Stimulated activated CD4-positive, alpha-beta T cell treated with anti-CD3 and anti-CD28 coated beads, Interleukin-12 subunit alpha, Interleukin-12 subunit beta, amount 100 ng/mL, for 48 hours (primary cell): ENCODE measurements around the gene LMOD3.

Experiments used
- DNase-seq, 3 donors: peaks; one replicate each; pipeline ENCODE4 v3.0.0-alpha.2; 2020; ENCODE audit warnings: low read depth in 2 of 3, low spot score in 1 of 3

The LMOD3 gene

DNA sequence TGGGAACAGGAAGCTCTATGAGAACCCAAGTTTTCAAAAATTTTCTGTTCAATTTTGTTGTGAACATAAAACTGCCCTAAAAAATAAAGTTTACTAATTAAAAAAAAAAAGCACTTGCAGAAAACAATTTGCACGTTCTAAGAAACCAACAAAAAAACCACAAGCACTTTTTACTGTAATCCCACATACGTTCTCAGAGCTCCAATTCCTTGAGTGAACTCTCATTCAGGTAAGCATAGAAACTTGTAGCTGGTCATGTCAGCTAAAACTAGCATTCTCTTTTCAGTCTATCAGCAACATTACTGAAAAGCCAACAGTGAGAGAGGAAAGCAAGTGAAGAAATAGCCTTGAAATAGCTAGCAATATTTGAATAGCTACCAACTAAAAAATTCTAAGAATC, 58.8 kb downstream of the LMOD3 start:
- no peak for DNase-seq

DNA sequence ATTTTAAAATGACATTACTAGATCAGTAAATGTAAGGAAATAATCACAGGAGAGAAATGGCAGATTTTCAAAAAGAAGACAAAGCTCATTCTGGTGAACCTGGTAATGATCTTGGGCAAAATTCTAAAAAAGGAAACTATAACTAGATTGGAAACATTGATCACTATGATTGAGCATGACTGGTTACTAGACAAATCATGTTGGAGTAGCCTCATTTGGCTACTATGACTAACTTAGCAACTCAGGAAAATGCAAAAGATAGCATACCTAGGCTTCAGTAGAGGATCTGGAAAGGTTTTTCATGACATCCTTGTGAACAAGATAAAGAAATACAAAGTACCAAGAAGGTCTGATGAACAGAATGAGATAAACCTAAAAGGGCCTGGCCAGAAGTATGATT, 62.7 kb downstream of the LMOD3 start:
- no peak for DNase-seq

DNA sequence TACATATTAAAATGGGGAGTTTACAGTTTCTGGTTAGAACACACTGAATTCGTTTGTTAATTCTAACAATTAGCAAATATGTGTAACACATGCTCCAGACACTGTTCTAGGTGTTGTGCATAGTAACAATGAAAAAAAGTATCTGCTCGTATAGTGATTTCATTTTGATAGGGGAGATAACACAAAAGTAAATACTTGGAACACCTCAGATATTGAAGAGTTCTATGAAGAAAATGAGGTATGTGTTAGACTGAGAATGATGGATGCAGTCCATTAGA, 63.5 kb downstream of the LMOD3 start:
- no peak for DNase-seq

DNA sequence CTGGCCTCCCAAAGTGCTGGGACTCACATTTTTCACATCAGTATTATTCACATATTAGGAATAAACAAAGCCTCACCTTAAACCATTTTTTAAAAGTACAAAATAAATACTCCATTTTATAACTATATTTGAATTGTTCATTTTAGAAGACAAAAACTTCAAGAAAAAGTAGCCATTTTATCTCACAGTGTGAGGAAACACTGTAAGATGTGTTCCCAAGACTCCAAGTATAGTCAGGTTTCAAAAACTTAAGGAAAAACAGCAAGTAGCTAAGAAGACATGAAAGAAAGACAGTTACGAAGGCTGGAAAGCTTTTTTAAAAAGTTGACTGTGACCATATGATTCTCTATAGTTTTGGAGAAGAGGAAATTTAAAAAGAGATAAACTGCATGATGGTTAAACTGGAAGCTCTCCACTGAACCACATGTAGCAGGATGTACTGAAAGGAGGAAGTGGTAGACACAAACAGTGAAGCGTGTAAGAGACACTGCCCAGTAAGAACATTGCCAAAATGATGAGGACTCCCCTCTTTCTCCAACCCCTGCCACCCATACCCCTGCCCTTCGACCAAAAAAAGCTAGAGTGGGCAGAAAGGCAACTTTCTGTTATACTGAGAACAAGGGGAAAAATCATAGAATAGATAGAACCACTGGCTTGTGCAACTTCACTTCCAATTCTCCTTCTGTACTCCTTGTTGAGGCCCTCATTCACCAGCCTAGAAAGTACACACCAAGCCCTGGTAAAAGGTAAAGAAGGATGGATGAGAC, 64.0 kb downstream of the LMOD3 start:
- DNase-seq = no peak
